Measurements from ENCODE around the gene TNN. TPM values are rescaled to one million over a fixed set of nuclear protein-coding genes. Genes with fewer than 3 reads are reported as not detected.
"Not testable (repeated sequence)": the region's sequence is repeated elsewhere in the genome, so short reads cannot be mapped to it uniquely, and the experiment has no call there.

The TNN gene
- total RNA-seq, 1 donor from 2014 or later, result not detected

DNA sequence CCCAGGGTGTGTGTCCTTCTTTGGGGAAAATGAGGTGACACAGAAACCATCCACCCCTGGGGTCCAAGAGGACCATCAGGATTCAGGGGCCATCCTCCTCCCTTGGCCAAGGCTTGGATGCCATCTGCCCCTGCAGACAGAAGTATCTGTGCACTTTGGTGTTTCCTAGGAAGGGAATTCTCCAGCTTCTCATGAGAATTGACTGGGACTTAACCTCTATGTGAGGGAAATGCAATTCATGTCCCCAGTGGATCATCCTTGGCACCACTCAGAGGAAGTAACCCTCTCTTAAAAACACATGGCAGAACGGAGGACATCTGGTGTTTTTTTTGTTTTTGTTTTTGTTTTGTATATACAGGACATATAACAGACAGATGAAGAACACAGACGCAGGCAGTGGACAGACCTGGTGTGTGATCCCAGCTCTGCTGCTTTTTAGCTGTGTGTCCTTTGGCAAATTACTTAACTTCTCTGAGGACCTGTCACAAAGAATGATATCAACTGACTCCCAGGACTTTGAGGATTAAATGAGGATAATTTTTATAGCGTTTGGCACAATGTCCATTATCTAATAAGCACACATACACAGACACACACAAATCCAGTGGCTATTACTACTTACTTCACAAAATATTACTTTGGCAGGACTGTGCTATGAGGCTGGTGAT, 3.8 kb downstream of the TNN start:
- no peak for ATAC-seq

DNA sequence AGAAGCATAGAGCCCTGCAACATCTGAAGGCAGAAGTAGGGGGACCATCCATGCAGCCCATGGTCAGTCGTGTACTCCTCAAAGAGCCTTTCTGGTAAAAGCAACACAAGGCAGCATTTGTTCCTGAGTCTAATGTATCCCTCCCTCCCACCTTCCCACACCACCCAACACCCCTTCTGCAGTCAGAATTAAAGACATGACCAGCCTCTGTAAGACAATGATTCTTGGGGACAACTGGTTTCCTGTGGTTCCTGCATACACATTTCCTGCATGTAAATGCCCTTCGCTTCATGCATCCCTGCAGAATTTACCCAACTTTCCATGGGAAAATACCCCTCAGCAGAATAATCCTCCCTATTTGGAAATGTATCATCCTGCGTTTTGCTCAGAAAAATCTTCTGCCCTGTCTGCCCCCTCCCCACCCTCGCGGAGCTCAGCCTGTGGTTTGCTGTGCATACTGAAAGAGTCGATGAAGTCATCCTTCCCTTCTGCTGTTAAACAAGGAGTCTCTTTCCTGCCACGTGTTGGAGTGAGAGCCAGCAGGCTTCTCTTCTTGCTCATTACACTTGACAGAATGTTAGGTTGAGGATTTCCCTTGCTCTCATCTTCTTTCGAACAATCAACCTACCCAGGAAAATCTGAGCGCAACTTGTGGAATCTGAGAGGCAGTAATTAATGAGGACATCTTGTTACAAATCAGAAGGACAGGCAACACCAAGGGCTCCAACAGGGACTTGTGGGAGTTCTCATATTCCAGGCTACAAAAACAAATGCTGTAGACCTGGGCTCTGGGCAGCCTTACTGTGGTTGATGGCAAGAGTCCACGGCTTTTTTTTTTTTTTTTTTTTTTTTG, 4.7 kb downstream of the TNN start:
- ATAC-seq, result no peak

DNA sequence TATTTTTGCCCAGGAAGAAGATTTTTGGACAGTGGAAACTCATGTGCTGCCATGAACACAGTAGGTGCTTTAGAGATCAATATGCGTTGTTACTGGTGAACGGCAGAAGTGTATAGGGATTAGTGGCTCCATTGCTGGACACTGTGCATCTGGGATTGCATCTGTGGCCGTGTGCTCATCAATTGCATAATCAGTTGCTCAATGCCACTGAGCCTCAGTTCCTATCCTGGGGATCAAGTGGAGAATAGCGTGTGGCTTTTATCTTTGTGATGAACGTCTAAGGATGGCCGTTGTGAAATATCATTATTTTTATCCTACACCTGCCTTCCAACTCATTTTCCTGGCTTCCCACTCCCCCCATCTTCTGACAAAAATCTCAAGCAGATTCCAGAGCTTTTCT, 5.4 kb downstream of the TNN start:
- no peak for ATAC-seq

DNA sequence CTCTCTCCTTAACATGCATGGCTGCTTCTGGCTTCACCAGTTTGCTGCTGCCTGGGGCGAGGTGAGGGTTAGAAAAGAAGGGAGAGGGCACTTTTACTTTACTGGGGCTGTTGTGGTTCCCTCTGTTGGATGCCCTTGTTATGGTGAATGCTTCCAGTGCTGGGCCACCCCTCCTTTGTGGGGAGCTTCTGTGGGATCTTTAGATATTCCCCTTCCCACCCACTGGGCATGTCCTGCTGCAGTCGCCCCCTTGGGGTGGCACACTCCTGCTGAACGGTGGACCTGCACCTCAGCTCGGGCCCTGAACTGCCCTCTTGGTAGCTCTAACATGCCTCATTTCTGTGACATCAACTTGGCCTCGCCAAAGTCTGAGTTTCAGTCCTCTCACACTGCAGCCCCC, 6.0 kb downstream of the TNN start:
- ATAC-seq, result no peak

DNA sequence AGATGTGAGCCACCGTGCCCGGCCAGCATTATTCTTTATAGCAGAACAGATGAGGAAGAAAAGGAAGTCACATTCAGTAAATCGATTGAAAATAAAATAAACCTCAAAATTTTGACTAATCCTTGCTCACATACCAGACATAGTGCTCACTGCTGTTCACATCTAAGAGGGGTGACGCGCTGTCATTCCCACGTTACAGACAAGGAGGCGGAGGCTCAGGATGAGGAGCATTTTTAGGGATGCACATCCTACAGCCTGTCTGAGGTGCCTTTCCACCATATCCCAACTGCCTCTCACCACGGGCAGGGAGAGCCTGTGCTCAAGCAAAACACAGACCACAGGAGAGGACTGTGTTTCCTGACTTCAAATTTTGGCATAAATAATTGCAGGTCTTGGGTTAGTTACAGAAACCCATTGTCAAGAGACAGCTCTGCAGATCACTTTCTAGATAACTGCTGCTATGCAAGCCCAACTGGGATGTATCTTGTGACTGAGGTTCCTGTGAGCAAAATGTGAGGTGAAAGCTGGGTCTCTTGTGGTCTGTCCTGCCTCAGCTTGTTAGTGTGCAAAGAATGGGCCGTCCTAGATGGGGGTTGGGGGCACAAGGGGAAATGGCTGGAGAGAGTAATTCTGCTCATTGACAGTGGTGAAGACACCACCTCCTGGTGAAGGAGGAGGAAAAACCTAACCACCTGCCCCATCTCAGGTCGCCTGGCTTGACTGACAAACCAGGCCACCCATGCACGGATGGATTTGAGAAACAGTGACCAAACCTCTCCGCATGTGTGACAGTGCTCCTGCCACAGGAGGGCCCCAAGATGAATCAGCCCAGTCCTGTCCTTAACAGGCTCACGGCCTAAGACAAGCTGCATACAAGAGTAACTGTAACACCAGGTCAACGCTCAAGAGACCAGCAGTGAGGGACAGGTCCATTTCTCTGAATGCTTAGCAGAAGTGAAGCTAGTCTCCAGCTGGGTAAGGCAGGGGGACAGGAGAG, 8.2 kb downstream of the TNN start:
- no peak for ATAC-seq

DNA sequence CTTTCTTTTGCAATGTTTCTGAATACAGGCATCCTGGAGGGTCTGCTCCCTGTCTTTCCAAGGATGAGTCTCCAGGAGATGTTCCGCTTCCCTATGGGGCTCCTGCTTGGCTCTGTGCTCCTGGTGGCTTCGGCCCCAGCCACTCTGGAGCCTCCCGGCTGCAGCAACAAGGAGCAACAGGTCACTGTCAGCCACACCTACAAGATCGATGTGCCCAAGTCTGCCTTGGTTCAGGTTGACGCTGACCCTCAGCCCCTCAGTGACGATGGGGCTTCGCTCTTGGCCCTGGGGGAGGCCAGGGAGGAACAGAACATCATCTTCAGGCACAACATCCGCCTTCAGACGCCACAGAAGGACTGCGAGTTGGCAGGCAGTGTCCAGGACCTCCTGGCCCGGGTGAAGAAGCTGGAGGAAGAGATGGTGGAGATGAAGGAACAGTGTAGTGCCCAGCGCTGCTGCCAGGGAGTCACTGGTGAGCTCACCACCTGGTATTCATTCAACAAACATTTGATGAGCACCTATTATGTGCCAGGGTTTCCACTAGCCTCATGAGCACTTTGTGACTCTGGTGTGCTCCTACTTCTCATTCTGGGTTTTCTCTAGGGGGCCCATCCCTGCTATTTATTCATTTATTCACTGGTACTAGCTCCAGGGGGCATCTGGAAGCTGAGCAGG, 9.9 kb downstream of the TNN start:
- no peak for ATAC-seq

DNA sequence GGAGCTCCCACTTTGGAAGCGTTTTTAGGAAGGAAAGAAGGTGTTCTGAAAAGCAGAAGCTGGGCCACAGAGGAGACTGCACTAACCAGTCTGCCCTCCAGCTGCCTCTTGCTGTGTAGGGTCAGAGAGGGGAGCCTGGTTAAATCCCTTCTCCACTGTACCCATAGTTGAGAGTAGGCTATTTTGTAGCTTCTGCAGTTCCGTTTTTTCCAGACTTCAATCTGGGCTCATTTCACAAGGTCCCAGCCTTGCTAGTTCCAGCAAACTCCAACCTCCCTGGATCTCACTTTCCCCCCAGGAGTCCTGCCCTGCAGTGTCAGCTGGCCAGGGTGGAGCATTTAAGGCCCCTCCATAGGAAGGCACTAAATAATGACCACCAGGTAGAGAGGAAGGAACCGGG, 11.0 kb downstream of the TNN start:
- ATAC-seq, result no peak

DNA sequence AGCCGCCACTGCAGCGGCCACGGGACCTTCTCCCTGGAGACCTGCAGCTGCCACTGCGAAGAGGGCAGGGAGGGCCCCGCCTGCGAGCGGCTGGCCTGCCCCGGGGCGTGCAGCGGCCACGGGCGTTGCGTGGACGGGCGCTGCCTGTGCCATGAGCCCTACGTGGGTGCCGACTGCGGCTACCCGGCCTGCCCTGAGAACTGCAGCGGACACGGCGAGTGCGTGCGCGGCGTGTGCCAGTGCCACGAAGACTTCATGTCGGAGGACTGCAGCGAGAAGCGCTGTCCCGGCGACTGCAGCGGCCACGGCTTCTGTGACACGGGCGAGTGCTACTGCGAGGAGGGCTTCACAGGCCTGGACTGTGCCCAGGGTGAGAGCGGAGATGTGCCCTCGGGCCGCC, 11.7 kb downstream of the TNN start:
- peak; percentile 28 for ATAC-seq

DNA sequence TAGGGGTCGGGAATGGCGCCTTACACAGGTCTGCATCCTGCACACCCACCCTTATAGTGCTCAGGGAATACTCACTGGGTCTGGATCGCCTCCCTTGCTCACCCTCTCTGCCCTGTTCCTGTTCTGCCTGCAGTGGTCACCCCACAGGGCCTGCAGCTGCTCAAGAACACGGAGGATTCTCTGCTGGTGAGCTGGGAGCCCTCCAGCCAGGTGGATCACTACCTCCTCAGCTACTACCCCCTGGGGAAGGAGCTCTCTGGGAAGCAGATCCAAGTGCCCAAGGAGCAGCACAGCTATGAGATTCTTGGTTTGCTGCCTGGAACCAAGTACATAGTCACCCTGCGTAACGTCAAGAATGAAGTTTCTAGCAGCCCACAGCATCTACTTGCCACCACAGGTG, 12.4 kb downstream of the TNN start:
- no peak for ATAC-seq

DNA sequence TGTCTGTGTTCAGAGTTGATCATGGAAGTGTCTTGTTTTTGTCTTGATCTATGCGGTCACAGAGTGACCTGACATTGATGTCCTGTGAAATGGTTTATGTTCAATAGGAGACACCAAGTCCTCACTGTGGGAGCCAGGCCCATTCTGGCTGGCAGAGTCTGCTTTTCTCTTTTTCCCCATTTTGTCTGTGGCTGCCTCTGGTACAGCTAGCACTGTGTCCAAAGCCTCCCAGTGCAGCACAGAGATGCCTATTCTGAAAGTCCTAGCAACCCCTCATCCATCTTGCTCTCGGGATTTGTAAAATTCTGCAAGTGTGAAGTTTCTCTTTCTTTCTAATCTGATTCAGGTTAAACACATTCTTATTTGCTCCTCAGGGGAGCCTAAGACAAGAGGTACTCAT, 14.3 kb downstream of the TNN start:
- ATAC-seq, result no peak

DNA sequence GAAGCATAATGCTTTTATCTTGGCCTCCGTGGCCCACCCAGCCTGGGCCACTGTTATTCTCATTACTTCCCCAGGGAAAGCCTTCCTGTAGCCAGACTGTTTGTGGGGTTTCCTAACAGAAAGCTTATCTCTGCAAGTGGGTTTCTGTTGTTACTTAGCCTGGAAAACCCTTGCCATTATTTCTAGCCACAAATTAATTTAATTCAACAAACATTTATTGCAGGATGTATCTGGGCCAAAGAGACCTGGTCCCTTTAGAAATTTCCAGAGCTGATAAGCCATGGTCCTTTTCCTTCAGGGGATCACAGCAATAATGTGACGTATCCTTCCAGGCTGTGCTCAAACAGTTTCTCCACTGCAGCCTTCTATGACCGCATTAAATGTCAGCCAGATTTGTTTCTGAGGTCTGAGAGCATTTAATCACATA, 20.9 kb downstream of the TNN start:
- ATAC-seq, result no peak

DNA sequence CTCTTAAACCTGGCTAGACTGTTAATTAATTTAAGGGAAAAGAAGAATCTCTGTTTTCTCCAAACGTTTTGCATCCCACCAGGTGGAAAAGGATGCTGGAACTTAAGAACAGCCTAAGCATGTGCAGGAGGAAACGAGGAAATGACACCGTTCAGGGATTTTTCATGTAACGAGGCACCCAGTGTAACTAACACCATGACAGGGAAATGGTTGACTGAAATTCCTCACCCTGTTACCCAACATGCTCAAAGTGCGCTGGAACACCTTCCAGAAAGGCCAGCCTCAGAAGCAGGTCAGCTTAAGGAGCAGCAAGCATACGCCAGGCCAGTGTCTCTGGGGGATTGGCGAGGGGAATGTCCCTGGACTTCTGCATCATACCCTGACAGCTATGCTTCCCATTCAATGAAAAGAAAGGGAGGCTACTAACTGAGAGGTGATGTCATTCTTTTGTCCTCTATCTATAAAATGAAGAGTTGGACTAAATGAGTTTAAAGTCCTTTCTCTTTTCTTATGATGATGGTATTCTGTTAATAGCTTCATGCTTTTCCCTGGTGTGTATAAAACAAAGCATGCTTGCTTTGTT, 21.6 kb downstream of the TNN start:
- ATAC-seq, result peak; percentile 29

DNA sequence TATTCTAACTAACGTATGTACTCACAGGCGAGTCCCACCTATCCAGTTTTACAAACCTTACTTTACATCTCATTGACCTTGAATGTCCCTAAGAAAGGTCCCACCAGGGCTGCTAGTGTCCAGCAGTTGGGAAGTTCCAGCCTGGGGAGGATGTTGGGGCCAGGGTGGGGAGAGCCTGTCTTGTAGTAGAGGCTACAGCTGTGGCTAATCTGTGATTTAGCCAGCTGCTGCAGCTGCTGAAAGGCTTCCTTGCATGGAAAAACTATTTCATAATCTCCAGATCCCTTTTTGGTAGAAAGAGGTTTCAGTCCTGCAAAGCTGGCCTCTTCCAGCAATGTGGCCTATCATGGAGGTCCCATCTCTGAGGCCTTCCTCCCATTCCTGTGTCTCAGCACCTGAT, 23.1 kb downstream of the TNN start:
- no peak for ATAC-seq

DNA sequence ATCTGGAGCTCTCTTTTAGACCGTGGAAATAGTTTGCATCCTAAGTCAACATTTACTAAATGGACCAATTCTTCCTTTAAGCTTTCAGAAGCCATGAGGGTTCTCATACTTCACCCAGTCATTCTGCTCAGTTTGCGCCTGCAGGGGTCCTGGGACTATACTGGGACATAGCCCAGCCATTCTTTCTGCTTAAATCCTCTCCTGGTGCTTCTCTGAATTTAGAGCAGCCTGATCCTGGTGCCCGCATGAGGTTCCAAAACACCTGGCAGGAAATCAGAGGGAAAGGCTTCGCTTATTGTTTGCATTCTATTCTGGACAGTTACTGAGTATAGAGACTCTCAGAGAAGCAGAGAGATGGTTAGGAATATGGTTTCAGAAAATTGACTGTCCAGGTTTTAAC, 27.0 kb downstream of the TNN start:
- no peak for ATAC-seq

DNA sequence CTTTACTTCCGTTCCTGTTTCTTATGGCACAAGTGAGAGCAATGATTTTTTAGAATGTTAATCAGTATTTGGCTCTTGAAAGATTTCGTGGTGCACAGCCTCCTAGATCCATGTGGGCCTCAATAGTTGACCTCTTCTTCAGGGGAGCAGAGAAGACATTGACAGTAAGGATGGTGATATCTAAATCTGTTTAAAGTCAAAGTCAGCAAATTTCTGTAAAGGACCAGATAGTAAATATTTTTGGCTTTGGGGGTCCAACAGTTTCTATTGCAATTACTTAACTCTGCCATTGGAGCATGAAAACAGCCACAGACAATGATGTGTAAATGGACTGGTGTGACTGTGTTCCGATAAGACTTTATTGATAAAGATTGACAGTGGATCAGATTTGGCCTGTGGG, 27.4 kb downstream of the TNN start:
- ATAC-seq, result no peak

DNA sequence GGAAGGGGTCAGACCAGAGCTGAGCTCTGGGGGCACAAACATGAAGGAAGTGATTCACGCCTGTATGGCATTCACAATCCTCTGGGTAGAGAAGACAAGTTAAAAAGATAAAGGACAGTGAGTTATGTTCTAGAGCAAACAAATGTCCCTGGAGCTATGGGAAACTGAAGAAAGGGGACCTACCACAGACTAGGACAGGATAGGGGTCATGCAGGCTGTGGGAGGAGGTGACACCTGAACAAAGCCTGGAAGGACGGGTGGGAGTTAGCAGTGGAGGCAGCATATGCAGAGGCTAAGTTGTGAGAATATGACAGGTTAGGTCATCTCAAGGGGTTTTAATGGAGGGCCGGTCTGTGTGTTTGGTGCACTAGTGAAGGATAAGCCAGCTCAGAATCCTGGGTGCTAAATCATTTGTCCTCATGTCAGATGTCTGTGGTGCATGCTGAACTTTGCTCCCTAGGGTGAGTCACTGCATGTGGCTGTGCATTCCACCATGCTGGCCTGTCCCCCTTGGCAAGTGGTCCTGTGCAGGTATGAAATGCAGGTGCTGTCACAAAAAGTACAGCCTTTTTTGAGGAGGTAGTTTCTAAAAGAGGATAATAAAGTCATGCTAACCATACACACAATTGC, 28.5 kb downstream of the TNN start:
- no peak for ATAC-seq

DNA sequence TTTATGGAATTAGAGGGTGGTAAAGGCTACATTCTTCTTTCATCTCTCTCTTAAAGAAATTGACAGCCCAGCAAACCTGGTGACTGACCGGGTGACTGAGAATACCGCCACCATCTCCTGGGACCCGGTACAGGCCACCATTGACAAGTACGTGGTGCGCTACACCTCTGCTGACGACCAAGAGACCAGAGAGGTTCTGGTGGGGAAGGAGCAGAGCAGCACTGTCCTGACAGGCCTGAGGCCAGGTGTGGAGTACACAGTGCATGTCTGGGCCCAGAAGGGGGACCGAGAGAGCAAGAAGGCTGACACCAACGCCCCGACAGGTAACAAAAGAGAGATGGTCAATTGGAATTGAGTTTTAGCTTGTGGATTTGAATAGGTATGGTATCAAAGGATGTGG, 29.7 kb downstream of the TNN start:
- ATAC-seq, result no peak

DNA sequence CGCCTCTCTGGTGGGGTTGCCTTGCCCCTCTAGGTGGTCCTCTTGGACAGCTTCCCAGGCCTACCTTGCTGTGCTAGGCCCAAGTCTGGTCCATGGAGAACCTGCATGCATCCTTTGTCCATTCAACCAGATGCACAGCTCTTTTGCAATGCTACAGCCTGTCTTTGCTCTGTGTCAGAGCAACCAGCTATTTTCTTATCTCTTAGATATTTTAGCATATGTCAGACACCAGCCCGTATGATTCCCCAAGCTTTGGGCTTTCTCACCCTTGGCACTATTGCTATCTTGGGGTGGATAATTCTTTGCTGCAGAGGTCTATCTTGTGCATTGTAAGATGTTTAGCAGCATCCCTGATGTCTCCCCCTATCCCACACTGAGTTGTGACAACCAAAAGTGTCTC, 32.3 kb downstream of the TNN start:
- no peak for ATAC-seq

DNA sequence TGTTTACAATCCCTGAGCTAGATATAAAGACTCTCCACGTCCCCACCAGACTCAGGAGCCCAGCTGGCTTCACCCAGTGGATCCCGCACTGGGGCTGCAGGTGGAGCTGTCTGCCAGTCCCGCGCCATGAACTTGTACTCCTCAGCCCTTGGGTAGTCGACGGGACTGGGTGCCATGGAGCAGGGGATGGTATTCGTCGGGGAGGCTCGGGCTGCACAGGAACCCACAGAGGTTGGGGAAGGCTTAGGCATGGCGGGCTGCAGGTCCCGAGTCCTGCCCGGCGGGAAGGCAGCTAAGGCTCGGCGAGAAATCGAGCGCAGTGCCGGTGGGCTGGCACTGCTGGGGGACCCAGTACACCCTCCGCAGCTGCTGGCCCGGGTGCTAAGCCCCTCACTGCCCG, 34.5 kb downstream of the TNN start:
- not testable (repeated sequence) for ATAC-seq

DNA sequence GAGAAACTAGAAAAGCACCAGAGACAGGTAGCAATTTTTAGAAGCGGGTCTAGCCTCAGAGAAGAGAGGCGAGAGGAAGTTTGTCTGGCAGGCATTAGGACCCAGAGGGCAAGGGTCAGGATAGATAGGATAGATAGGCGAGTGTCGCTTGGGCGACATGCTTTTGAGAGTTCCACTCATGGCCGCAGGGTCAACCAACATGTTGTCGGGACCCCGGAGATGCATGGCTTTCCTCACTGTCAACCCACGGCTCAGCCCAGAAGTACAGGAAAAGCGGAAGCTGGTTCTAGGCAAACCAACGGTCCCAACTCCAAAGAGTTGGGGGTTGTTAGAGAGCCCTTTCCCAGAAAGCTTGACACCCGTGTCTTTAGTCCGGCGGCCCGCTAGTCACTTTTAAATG, 38.9 kb downstream of the TNN start:
- not testable (repeated sequence) for ATAC-seq

DNA sequence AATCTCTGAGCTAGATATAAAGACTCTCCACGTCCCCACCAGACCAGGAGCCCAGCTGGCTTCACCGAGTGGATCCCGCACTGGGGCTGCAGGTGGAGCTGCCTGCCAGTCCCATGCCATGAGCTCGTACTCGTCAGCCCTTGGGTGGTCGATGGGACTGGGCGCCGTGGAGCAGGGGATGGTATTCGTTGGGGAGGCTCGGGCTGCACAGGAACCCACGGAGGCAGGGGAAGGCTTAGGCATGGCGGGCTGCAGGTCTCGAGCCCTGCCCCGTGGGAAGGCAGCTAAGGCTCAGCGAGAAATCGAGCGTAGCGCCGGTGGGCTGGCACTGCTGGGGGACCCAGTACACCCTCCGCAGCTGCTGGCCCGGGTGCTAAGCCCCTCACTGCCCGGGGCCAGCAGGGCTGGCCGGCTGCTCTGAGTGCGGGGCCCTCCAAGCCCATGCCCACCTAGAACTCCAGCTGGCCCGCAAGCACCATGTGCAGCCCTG, 40.7 kb downstream of the TNN start:
- ATAC-seq, result not testable (repeated sequence)

All from esophagus mucosa (tissue), 1 donor.